HepG2 (cell line): ENCODE data around the gene MFF. TPM values are rescaled to one million over a fixed set of nuclear protein-coding genes. Genes with fewer than 3 reads are reported as not detected.

Experiments
- CREM ChIP-seq, 2 experiments: sonication (generic) in 1 of 2; formaldehyde crosslinking in 1 of 2; IDR thresholded peaks; 2 replicates each; pipeline versions ENCODE4 v1.4.0 to v1.6.1; 2016 to 2020; ENCODE audit warnings: antibody characterized with exemption in 1 of 2, mild to moderate bottlenecking in 1 of 2, missing genetic modification reagents in 1 of 2
- DPF2 ChIP-seq: sonication (generic); formaldehyde crosslinking; IDR thresholded peaks from 2 replicates; pipeline ENCODE4 v1.4.0; 2020; ENCODE audit warnings: mild to moderate bottlenecking, low read depth, missing genetic modification reagents, borderline replicate concordance
- EP300 ChIP-seq, 3 experiments: sonication (generic) in 1 of 3; formaldehyde crosslinking in 1 of 3; IDR thresholded peaks; 2 replicates each; pipeline versions ENCODE4 v1.5.1 to v1.6.1; 2011 to 2020; ENCODE audit warnings: low read depth in 2 of 3, low read length in 2 of 3, borderline replicate concordance in 1 of 3, improper control_type of control experiment in 1 of 3, mild to moderate bottlenecking in 1 of 3, missing genetic modification reagents in 1 of 3, moderate library complexity in 1 of 3
- KDM4B ChIP-seq: sonication (generic); formaldehyde crosslinking; IDR thresholded peaks from 2 replicates; pipeline ENCODE4 v1.4.0; 2020; ENCODE audit warnings: missing genetic modification reagents
- MBD4 ChIP-seq: IDR thresholded peaks from 2 replicates; pipeline ENCODE4 v1.6.1; 2012; ENCODE audit warnings: low read length, inconsistent platforms, borderline replicate concordance
- NCOR1 ChIP-seq: fragments of 200-600 bp; sonication (generic); IDR thresholded peaks from 2 replicates; pipeline ENCODE4 v1.7.0; 2017; ENCODE audit warnings: antibody characterized with exemption, low read length, borderline replicate concordance
- NFE2 ChIP-seq: sonication (generic); formaldehyde crosslinking; IDR thresholded peaks from 2 replicates; pipeline ENCODE4 v1.4.0; 2020; ENCODE audit warnings: missing genetic modification reagents
- SCMH1 ChIP-seq: sonication (generic); formaldehyde crosslinking; IDR thresholded peaks from 2 replicates; pipeline ENCODE4 v1.9.0; 2021; ENCODE audit warnings: missing genetic modification reagents, mild to moderate bottlenecking, borderline replicate concordance
- SOX13 ChIP-seq, 3 experiments: fragments of 450-650 bp in 1 of 3; sonication (generic) in 1 of 3; formaldehyde crosslinking in 1 of 3; IDR thresholded peaks in 2 of 3; conservative IDR thresholded peaks in 1 of 3; 2 replicates each; pipeline versions ENCODE4 v1.5.0 to v1.6.1; 2016 to 2020; ENCODE audit warnings: antibody characterized with exemption in 1 of 3, mild to moderate bottlenecking in 1 of 3, missing compliant biosample characterization in 1 of 3, missing genetic modification reagents in 1 of 3, moderate library complexity in 1 of 3
- ZFP82 ChIP-seq: sonication (generic); formaldehyde crosslinking; IDR thresholded peaks from 2 replicates; pipeline ENCODE4 v1.5.1; 2020; ENCODE audit warnings: mild to moderate bottlenecking, missing genetic modification reagents, borderline replicate concordance
- ZNF282 ChIP-seq: fragments of 450-650 bp; IDR thresholded peaks from 2 replicates; pipeline ENCODE4 v1.6.1; 2018; ENCODE audit not compliant: partially characterized antibody
- ZNF335 ChIP-seq: sonication (generic); formaldehyde crosslinking; IDR thresholded peaks from 2 replicates; pipeline ENCODE4 v1.4.0; 2020; ENCODE audit warnings: missing genetic modification reagents
- ZNF713 ChIP-seq: sonication (generic); formaldehyde crosslinking; IDR thresholded peaks from 2 replicates; pipeline ENCODE4 v1.4.0; 2020; ENCODE audit warnings: mild to moderate bottlenecking, missing genetic modification reagents
- ZNF749 ChIP-seq: sonication (generic); formaldehyde crosslinking; IDR thresholded peaks from 2 replicates; pipeline ENCODE4 v1.8.0; 2022; ENCODE audit warnings: mild to moderate bottlenecking, missing genetic modification reagents, moderate library complexity, borderline replicate concordance
- ZSCAN29 ChIP-seq: sonication (generic); formaldehyde crosslinking; conservative IDR thresholded peaks from 2 replicates; pipeline ENCODE4 v1.4.0; 2020; ENCODE audit warnings: mild to moderate bottlenecking, missing genetic modification reagents
- polyA plus RNA-seq, 8 experiments: library from polyadenylated mRNA; depleted of rRNA in 3 of 8; stranded (reverse) in 7 of 8; unstranded in 1 of 8; fragments of >200 nt; fragmentation: Illumina TruSeq in 4 of 8; extraction: Trizol in 4 of 8; gene quantifications; 2 replicates each; pipeline versions ENCODE4 v1.2.1 to v1.2.3, GENCODE V29; 2011 to 2016; ENCODE audit warnings: low read depth in 4 of 8, missing spikeins in 1 of 8, mixed read lengths in 1 of 8; ENCODE audit not compliant: insufficient read depth in 1 of 8
- total RNA-seq, 5 experiments: library from RNA; depleted of rRNA; stranded (reverse); fragments of >200 nt; fragmentation: Illumina TruSeq; extraction: Trizol; gene quantifications; 2 replicates each; pipeline ENCODE4 v1.2.3, GENCODE V29; 2016; ENCODE audit warnings: low read depth in 1 of 5
- TF ChIP-seq, protein P1 (sequence below): sonication (generic); formaldehyde crosslinking; IDR thresholded peaks from 2 replicates; pipeline ENCODE4 v1.4.0; 2020; ENCODE audit warnings: mild to moderate bottlenecking, missing genetic modification reagents
- TF ChIP-seq, protein P2 (sequence below): sonication (generic); formaldehyde crosslinking; conservative IDR thresholded peaks from 2 replicates; pipeline ENCODE4 v1.4.0; 2020; ENCODE audit warnings: mild to moderate bottlenecking, missing genetic modification reagents, moderate library complexity

The MFF gene
- total and polyA plus RNA-seq, 2 of the 13 experiments (the other 11 are each of a cell fraction or from before 2014, with no cell fraction given): 81.9 to 156 TPM

DNA sequence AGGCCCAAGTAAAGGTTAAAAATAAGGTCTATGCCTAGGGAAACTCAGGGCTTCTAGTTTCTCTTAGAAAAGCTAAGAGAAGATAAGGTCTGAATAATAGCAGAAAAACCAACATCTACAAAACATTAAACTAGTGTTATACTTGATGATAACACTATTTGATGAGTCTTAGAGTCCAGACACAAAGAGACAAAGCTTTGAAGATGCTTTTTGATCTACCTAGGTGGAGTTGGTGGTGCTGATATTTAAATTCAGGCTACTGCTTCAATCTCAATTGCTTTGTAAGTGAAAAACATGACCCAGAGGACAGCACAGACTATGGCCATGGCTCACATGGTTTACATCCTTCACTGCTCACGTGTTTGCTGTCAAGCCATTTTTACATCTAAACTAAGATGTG is 11.7 kb upstream of the MFF start (continued):
- no peak for TF ChIP-seq SOX13 (IDR thresholded peaks at IDR 0.05)
- TF ChIP-seq SOX13 (CRISPR knock-in tag; conservative IDR thresholded peaks at IDR 0.05 in 1 of 2, IDR thresholded peaks at IDR 0.05 in 1 of 2): peak in 1 of 2 experiments; percentile 76; a peak in 2 of 4 replicates
- peak; percentile 38; the same call in 1 of the 2 replicates for TF ChIP-seq NCOR1
- no peak for TF ChIP-seq ZFP82
- TF ChIP-seq MBD4: no peak
- TF ChIP-seq NFE2 (CRISPR knock-in tag): no peak
- no peak for TF ChIP-seq DPF2 (CRISPR knock-in tag)
- no peak for TF ChIP-seq ZNF335 (CRISPR knock-in tag)
- no peak for TF ChIP-seq ZSCAN29
- TF ChIP-seq ZNF749 (CRISPR knock-in tag): no peak
- TF ChIP-seq, protein P1, sequence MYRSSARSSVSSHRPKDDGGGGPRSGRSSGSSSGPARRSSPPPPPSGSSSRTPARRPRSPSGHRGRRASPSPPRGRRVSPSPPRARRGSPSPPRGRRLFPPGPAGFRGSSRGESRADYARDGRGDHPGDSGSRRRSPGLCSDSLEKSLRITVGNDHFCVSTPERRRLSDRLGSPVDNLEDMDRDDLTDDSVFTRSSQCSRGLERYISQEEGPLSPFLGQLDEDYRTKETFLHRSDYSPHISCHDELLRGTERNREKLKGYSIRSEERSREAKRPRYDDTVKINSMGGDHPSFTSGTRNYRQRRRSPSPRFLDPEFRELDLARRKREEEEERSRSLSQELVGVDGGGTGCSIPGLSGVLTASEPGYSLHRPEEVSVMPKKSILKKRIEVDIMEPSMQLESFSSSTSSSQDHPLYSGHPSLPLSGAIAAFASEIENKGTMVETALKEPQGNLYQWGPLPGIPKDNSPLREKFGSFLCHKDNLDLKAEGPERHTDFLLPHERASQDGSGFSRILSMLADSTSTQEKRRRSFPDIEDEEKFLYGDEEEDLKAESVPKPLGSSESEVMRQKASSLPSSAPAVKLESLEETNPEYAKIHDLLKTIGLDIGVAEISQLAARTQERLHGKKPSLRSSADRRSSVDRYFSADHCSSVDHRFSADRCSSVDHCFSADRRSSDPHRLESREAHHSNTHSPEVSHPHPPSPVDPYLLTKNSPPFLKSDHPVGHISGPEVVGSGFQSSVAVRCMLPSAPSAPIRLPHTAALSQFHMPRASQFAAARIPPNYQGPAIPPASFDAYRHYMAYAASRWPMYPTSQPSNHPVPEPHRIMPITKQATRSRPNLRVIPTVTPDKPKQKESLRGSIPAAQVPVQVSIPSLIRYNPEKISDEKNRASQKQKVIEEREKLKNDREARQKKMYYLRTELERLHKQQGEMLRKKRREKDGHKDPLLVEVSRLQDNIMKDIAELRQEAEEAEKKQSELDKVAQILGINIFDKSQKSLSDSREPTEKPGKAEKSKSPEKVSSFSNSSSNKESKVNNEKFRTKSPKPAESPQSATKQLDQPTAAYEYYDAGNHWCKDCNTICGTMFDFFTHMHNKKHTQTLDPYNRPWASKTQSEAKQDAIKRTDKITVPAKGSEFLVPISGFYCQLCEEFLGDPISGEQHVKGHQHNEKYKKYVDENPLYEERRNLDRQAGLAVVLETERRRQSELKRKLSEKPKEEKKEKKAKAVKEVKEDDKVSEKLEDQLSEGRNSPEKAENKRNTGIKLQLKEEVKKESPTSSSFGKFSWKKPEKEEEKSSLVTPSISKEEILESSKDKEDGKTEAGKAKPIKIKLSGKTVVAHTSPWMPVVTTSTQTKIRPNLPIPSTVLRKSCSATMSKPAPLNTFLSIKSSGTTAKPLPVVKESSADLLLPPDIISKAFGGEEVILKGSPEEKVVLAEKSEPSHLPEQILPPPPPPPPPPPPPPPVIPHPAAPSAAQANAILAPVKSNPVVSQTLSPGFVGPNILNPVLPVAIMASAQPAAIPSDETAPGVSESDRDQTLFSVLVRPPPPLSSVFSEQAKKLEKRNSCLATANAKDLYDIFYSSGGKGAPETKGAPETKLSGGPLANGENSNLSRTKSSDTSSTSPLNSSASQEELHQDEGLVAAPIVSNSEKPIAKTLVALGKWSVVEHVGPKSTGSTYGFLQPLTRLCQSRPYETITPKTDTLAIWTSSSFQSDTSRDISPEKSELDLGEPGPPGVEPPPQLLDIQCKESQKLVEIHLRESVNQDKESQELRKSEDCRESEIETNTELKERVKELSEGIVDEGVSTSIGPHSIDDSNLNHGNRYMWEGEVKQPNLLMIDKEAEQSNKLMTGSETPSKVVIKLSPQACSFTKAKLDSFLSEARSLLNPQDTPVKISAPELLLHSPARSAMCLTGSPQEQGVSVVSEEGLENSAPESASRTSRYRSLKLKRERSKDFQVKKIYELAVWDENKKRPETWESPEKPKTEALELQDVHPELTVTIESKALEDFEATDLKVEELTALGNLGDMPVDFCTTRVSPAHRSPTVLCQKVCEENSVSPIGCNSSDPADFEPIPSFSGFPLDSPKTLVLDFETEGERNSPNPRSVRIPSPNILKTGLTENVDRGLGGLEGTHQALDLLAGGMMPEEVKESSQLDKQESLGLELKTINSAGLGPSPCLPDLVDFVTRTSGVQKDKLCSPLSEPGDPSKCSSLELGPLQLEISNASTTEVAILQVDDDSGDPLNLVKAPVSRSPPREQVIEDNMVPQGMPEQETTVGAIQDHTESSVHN (CRISPR knock-in tag): no peak
- no peak for TF ChIP-seq ZNF713
- TF ChIP-seq ZNF282: no peak
- peak; percentile 21; the same call in 1 of the 2 replicates for TF ChIP-seq CREM (IDR thresholded peaks at IDR 0.05)
- TF ChIP-seq CREM (CRISPR knock-in tag; IDR thresholded peaks at IDR 0.05): no peak
- no peak for TF ChIP-seq KDM4B (CRISPR knock-in tag)
- TF ChIP-seq, protein P2, sequence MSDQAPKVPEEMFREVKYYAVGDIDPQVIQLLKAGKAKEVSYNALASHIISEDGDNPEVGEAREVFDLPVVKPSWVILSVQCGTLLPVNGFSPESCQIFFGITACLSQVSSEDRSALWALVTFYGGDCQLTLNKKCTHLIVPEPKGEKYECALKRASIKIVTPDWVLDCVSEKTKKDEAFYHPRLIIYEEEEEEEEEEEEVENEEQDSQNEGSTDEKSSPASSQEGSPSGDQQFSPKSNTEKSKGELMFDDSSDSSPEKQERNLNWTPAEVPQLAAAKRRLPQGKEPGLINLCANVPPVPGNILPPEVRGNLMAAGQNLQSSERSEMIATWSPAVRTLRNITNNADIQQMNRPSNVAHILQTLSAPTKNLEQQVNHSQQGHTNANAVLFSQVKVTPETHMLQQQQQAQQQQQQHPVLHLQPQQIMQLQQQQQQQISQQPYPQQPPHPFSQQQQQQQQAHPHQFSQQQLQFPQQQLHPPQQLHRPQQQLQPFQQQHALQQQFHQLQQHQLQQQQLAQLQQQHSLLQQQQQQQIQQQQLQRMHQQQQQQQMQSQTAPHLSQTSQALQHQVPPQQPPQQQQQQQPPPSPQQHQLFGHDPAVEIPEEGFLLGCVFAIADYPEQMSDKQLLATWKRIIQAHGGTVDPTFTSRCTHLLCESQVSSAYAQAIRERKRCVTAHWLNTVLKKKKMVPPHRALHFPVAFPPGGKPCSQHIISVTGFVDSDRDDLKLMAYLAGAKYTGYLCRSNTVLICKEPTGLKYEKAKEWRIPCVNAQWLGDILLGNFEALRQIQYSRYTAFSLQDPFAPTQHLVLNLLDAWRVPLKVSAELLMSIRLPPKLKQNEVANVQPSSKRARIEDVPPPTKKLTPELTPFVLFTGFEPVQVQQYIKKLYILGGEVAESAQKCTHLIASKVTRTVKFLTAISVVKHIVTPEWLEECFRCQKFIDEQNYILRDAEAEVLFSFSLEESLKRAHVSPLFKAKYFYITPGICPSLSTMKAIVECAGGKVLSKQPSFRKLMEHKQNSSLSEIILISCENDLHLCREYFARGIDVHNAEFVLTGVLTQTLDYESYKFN (CRISPR knock-in tag): peak; percentile 12; the same call in 1 of the 2 replicates
- peak in 1 of 2 experiments; percentile 67; a peak in 1 of 4 replicates for TF ChIP-seq EP300 (IDR thresholded peaks at IDR 0.05; ENCODE audit: low read depth in 2 of 2, low read length in 2 of 2)
- TF ChIP-seq EP300 (CRISPR knock-in tag; IDR thresholded peaks at IDR 0.05; ENCODE audit: borderline replicate concordance): no peak
- no peak for TF ChIP-seq SCMH1 (CRISPR knock-in tag)
